Stimulated activated CD8-positive, alpha-beta memory T cell treated with anti-CD3 and anti-CD28 coated beads, Interleukin-4, amount 100 ng/mL, for 24 hours (primary cell): Measurements from ENCODE around the gene CD8A.
"Not testable (repeated sequence)": the region's sequence is repeated elsewhere in the genome, so short reads cannot be mapped to it uniquely, and the experiment has no call there.

ENCODE experiments used
- DNase-seq: peaks from one replicate; pipeline ENCODE4 v3.0.0-alpha.2; 2020; ENCODE audit warnings: low read depth

Gene CD8A

GRCh38 chr2:86790676-86791572 is at the start of gene CD8A:
TSS of gene CD8A (minus strand) at chr2:86790913. CDS start at chr2:86790825, 88 bp downstream.
- DNase-seq, result peak; percentile 72

- DNase-seq, result not testable (repeated sequence)
Observed at GRCh38 chr2:86839871-86840548, 49.3 kb upstream of the CD8A start.

- DNase-seq, result not testable (repeated sequence)
Observed at GRCh38 chr2:86839455-86839854, 48.7 kb upstream of the CD8A start.

GRCh38 chr2:86837714-86838113 is 47.0 kb upstream of the CD8A start:
- DNase-seq, result not testable (repeated sequence)

GRCh38 chr2:86836915-86837695 is 46.4 kb upstream of the CD8A start:
- peak; percentile 49 for DNase-seq

GRCh38 chr2:86835548-86835889 is 44.8 kb upstream of the CD8A start:
- not testable (repeated sequence) for DNase-seq

- no peak for DNase-seq
Observed at GRCh38 chr2:86833315-86833714, 42.6 kb upstream of the CD8A start.

GRCh38 chr2:86832334-86833096 is 41.8 kb upstream of the CD8A start:
- DNase-seq, result no peak

GRCh38 chr2:86831537-86831936 is 40.8 kb upstream of the CD8A start:
- no peak for DNase-seq

GRCh38 chr2:86826951-86827350 is 36.2 kb upstream of the CD8A start:
- DNase-seq, result no peak

GRCh38 chr2:86825693-86826381 is 35.1 kb upstream of the CD8A start:
- no peak for DNase-seq

GRCh38 chr2:86825036-86825692 is 34.5 kb upstream of the CD8A start:
- DNase-seq, result no peak

GRCh38 chr2:86822668-86823345 is 32.1 kb upstream of the CD8A start:
- no peak for DNase-seq

- no peak for DNase-seq
Observed at GRCh38 chr2:86821842-86822241, 31.1 kb upstream of the CD8A start.

- no peak for DNase-seq
Observed at GRCh38 chr2:86821306-86821705, 30.6 kb upstream of the CD8A start.

- no peak for DNase-seq
Observed at GRCh38 chr2:86818957-86819356, 28.2 kb upstream of the CD8A start.

GRCh38 chr2:86818114-86818801 is 27.5 kb upstream of the CD8A start:
- DNase-seq, result no peak

- DNase-seq, result no peak
Observed at GRCh38 chr2:86815611-86816010, 24.9 kb upstream of the CD8A start.

GRCh38 chr2:86809481-86810121 is 18.9 kb upstream of the CD8A start:
- no peak for DNase-seq
